Ishikawa (cell line): Measurements from ENCODE around the gene CUL4A.

ENCODE experiments used
- REST ChIP-seq: IDR thresholded peaks from 2 replicates; pipeline ENCODE4 v1.6.1; 2012; ENCODE audit warnings: low read depth, mild to moderate bottlenecking
- TEAD4 ChIP-seq: IDR thresholded peaks from 2 replicates; pipeline ENCODE4 v1.6.1; 2012

- TF ChIP-seq TEAD4: no peak
- no peak for TF ChIP-seq REST
These were observed 10.8 kb downstream of the CUL4A start for GRCh38 chr13:113220141-113220598.
